HepG2 (cell line): Measurements from ENCODE around the gene KCNAB2. TPM values are rescaled to one million over a fixed set of nuclear protein-coding genes. Genes with fewer than 3 reads are reported as not detected.

ENCODE experiments used
- ATAC-seq: fragments of 200-7000 bp; cut with Tn5 transposase; 3 replicates; pipeline ENCODE4 v1.9.1; 2020; ENCODE audit warnings: mild to moderate bottlenecking, moderate library complexity
- BruUV-seq: library from RNA; stranded (reverse); fragments of 400-500 nt; replicated peaks from 2 replicates; lab custom pipeline; 2021; lab: Mats Ljungman, UMichigan
- CTCF ChIA-PET: fragments of 300-600 bp; formaldehyde crosslinking; extraction: SDS; loops from one replicate; lab custom pipeline; 2021; ENCODE audit warnings: low total read pairs, inconsistent platforms, low intra/inter-chr PET ratio; lab: Yijun Ruan, JAX
- POLR2A ChIA-PET: fragments of 350-600 bp; sonication (Branson Sonifier 250); formaldehyde crosslinking; loops from one replicate; lab custom pipeline; 2020; ENCODE audit warnings: antibody characterized with exemption, inconsistent platforms; lab: Yijun Ruan, JAX
- DNase-seq: peaks from one replicate; pipeline ENCODE4 v3.0.0-alpha.2; 2015; ENCODE audit warnings: low spot score
- FAIRE-seq: peaks from 3 replicates; lab custom pipeline; 2011; peaks lifted over from hg19 to GRCh38; lab: Jason Lieb, UNC
- H2AFZ ChIP-seq: one replicate; pipeline ENCODE4 v1.6.1; 2011; ENCODE audit warnings: low read length, inconsistent platforms
- H3K27ac ChIP-seq: fragments of 300-600 bp; 3 replicates; pipeline ENCODE4 v1.8.0; 2011; ENCODE audit warnings: mixed run types, mild to moderate bottlenecking, mixed read lengths, low read length, inconsistent platforms; ENCODE audit not compliant: insufficient read depth; ENCODE audit errors: extremely low read length
- H3K27me3 ChIP-seq, 2 experiments: fragments of 200-600 bp in 1 of 2; 2 replicates in 1 of 2; 3 replicates in 1 of 2; pipeline versions ENCODE4 v1.6.0 to v1.8.0; 2011; ENCODE audit warnings: low read length in 2 of 2, mild to moderate bottlenecking in 2 of 2, moderate library complexity in 2 of 2, inconsistent platforms in 1 of 2; ENCODE audit not compliant: insufficient read depth in 2 of 2, control insufficient read depth in 1 of 2
- H3K36me3 ChIP-seq, 2 experiments: fragments of 200-600 bp in 1 of 2; replicated peaks in 1 of 2; 2 replicates in 1 of 2; 3 replicates in 1 of 2; pipeline versions ENCODE4 v1.5.1 to v1.8.0; 2011; ENCODE audit warnings: low read length in 2 of 2, inconsistent platforms in 1 of 2; ENCODE audit not compliant: insufficient read depth in 2 of 2, control insufficient read depth in 1 of 2
- H3K4me1 ChIP-seq: 2 replicates; pipeline ENCODE4 v1.5.1; 2012; ENCODE audit warnings: low read length, inconsistent platforms; ENCODE audit not compliant: insufficient read depth
- H3K4me2 ChIP-seq: 2 replicates; pipeline ENCODE4 v1.6.0; 2011; ENCODE audit warnings: low read depth, low read length, inconsistent platforms
- H3K4me3 ChIP-seq, 3 experiments: fragments of 200-600 bp in 1 of 3; sonication (generic), shearing (Covaris generic) in 1 of 3; replicated peaks in 1 of 3; 2 replicates each; pipeline ENCODE4 v1.5.1; 2011 to 2016; ENCODE audit warnings: low read length in 3 of 3, inconsistent platforms in 2 of 3, low read depth in 2 of 3, mild to moderate bottlenecking in 2 of 3, control low read depth in 1 of 3, mixed read lengths in 1 of 3; ENCODE audit not compliant: insufficient read depth in 1 of 3
- H3K79me2 ChIP-seq: one replicate; pipeline ENCODE4 v1.6.1; 2011; ENCODE audit warnings: low read length, inconsistent platforms; ENCODE audit not compliant: insufficient read depth
- H3K9ac ChIP-seq: 2 replicates; pipeline ENCODE4 v1.6.0; 2011; ENCODE audit warnings: mild to moderate bottlenecking, low read depth, low read length, inconsistent platforms; ENCODE audit not compliant: insufficient read depth
- H3K9me3 ChIP-seq: 2 replicates; pipeline ENCODE4 v1.5.1; 2012; ENCODE audit warnings: mild to moderate bottlenecking, low read length
- H4K20me1 ChIP-seq: 2 replicates; pipeline ENCODE4 v1.6.0; 2011; ENCODE audit warnings: inconsistent platforms, mild to moderate bottlenecking, low read length, moderate library complexity; ENCODE audit not compliant: insufficient read depth
- FOXJ3 ChIP-seq: sonication (generic); formaldehyde crosslinking; IDR thresholded peaks from 2 replicates; pipeline ENCODE4 v1.4.0; 2020; ENCODE audit warnings: missing genetic modification reagents, mild to moderate bottlenecking, borderline replicate concordance
- HDAC2 ChIP-seq: sonication (generic); formaldehyde crosslinking; IDR thresholded peaks from 2 replicates; pipeline ENCODE4 v1.4.0; 2020; ENCODE audit warnings: missing genetic modification reagents
- HIC2 ChIP-seq: sonication (generic); formaldehyde crosslinking; IDR thresholded peaks from 2 replicates; pipeline ENCODE4 v1.9.0; 2022; ENCODE audit warnings: low read depth, missing genetic modification reagents
- HMGXB4 ChIP-seq, 2 experiments: sonication (generic) in 1 of 2; formaldehyde crosslinking in 1 of 2; IDR thresholded peaks; 2 replicates each; pipeline versions ENCODE4 v1.4.0 to v1.6.1; 2018 to 2020; ENCODE audit warnings: missing genetic modification reagents in 2 of 2, borderline replicate concordance in 1 of 2, low read depth in 1 of 2, mild to moderate bottlenecking in 1 of 2, missing biosample characterization in 1 of 2
- HNRNPL ChIP-seq: fragments of 200-400 bp; formaldehyde crosslinking; IDR thresholded peaks from 2 replicates; pipeline ENCODE4 v1.6.1; 2017; ENCODE audit warnings: mild to moderate bottlenecking, low read depth, low read length
- IRX3 ChIP-seq: sonication (generic); formaldehyde crosslinking; IDR thresholded peaks from 2 replicates; pipeline ENCODE4 v1.8.1; 2023; ENCODE audit warnings: mild to moderate bottlenecking, low read depth, missing genetic modification reagents, borderline replicate concordance
- RFXAP ChIP-seq: sonication (generic); formaldehyde crosslinking; IDR thresholded peaks from 2 replicates; pipeline ENCODE4 v1.4.0; 2020; ENCODE audit warnings: missing genetic modification reagents, borderline replicate concordance
- THAP9 ChIP-seq: sonication (generic); formaldehyde crosslinking; IDR thresholded peaks from 2 replicates; pipeline ENCODE4; 2020; ENCODE audit warnings: missing genetic modification reagents, mild to moderate bottlenecking, borderline replicate concordance
- ZFY ChIP-seq: sonication (generic); formaldehyde crosslinking; IDR thresholded peaks from 2 replicates; pipeline ENCODE4 v1.4.0; 2020; ENCODE audit warnings: missing genetic modification reagents
- ZNF256 ChIP-seq: sonication (generic); formaldehyde crosslinking; conservative IDR thresholded peaks from 2 replicates; pipeline ENCODE4 v1.4.0; 2020; ENCODE audit warnings: missing genetic modification reagents
- ZNF30 ChIP-seq: sonication (generic); formaldehyde crosslinking; IDR thresholded peaks from 2 replicates; pipeline ENCODE4 v1.5.0; 2020; ENCODE audit warnings: mild to moderate bottlenecking, missing genetic modification reagents
- ZNF430 ChIP-seq: sonication (generic); formaldehyde crosslinking; IDR thresholded peaks from 2 replicates; pipeline ENCODE4 v1.9.0; 2021; ENCODE audit warnings: mild to moderate bottlenecking, missing genetic modification reagents
- ZNF605 ChIP-seq: sonication (generic); formaldehyde crosslinking; IDR thresholded peaks from 2 replicates; pipeline ENCODE4 v1.8.0; 2022; ENCODE audit warnings: mild to moderate bottlenecking, missing genetic modification reagents
- ZNF768 ChIP-seq: sonication (generic); formaldehyde crosslinking; IDR thresholded peaks from 2 replicates; pipeline ENCODE4 v1.4.0; 2020; ENCODE audit warnings: missing genetic modification reagents
- ZNF772 ChIP-seq: sonication (generic); formaldehyde crosslinking; IDR thresholded peaks from 2 replicates; pipeline ENCODE4 v1.5.0; 2020; ENCODE audit warnings: mild to moderate bottlenecking, missing genetic modification reagents
- WGBS: methylation state at CpG from one replicate; pipeline ENCODE4 v1.1.6; 2017; ENCODE audit warnings: low lambda C conversion rate; 5-methylcytosine and 5-hydroxymethylcytosine counted together
- in situ Hi-C: cut with HindIII; loops from 2 replicates; pipeline ENCODE4 v1.10.0; 2017; ENCODE audit warnings: low pct_unique_long_range_greater_than_20kb; ENCODE audit not compliant: extremely low pct_ligation_motif_present
- intact Hi-C: fragments of 100-400 bp; cut with micrococcal nuclease; formaldehyde crosslinking; loops from one replicate; pipeline ENCODE4 v1.10.0; 2022; ENCODE audit not compliant: unreplicated experiment
- polyA plus RNA-seq, 8 experiments: library from polyadenylated mRNA; depleted of rRNA in 3 of 8; stranded (reverse) in 7 of 8; unstranded in 1 of 8; fragments of >200 nt; fragmentation: Illumina TruSeq in 4 of 8; extraction: Trizol in 4 of 8; gene quantifications; 2 replicates each; pipeline versions ENCODE4 v1.2.1 to v1.2.3, GENCODE V29; 2011 to 2016; ENCODE audit warnings: low read depth in 4 of 8, missing spikeins in 1 of 8, mixed read lengths in 1 of 8; ENCODE audit not compliant: insufficient read depth in 1 of 8
- total RNA-seq, 5 experiments: library from RNA; depleted of rRNA; stranded (reverse); fragments of >200 nt; fragmentation: Illumina TruSeq; extraction: Trizol; gene quantifications; 2 replicates each; pipeline ENCODE4 v1.2.3, GENCODE V29; 2016; ENCODE audit warnings: low read depth in 1 of 5

Gene KCNAB2
- total and polyA plus RNA-seq, 2 of the 13 experiments (the other 11 are each of a cell fraction or from before 2014, with no cell fraction given): 6.2 to 8.8 TPM

GRCh38 chr1:6002714-6003501 is 42.8 kb upstream of the KCNAB2 start:
- H3K79me2 ChIP-seq: no peaks in the 10 kb centered on the region
- in situ Hi-C loops: no loop called here
- ChIA-PET CTCF (interaction anchor here (0.5 kb wide), 1 partner anchor 75 kb away, joined by 3 read pairs; no protein-coding TSS in a partner anchor), POLR2A (interaction anchor here (1.0 to 2.9 kb wide), 6 partner anchors 10 to 69 kb away, joined by 3 to 15 read pairs (median 4); partner anchors contain the start of gene NPHP4)
- 18% methylated on average over 12 of the region's 33 CpGs for WGBS
- FAIRE-seq: no peak
- intact Hi-C loops: loop anchor here (2.0 kb wide), 1 partner anchor 24 kb away; no protein-coding TSS in a partner anchor
- H2AFZ ChIP-seq: no peak overlapping the region
- H3K36me3 ChIP-seq: no peaks in the 10 kb centered on the region
- peak; percentile 88 for ATAC-seq
- no peak overlapping the region for H3K27ac ChIP-seq
- peak; percentile 48 for DNase-seq
- H3K9ac ChIP-seq: peak overlapping the region; percentile 40; the same call in 1 of the 2 replicates
- BruUV-seq: no TSS peak
- peaks cover 52% of the 10 kb centered on the region for H3K4me1 ChIP-seq
- H3K4me3 ChIP-seq: peak overlapping the region; percentile 27 to 68 (median 43)
- peak overlapping the region; percentile 83 for H3K4me2 ChIP-seq
- no peaks in the 10 kb centered on the region for H3K9me3 ChIP-seq
- H4K20me1 ChIP-seq: no peaks in the 10 kb centered on the region
- peaks cover 0 to 4% of the 10 kb centered on the region in 2 experiments; a peak in 1 of 5 replicates for H3K27me3 ChIP-seq
- TF ChIP-seq ZNF430 (CRISPR knock-in tag) (0 out of 2 replicates have a peak, but pooled peaks have one; percentile 4), ZNF768 (CRISPR knock-in tag) (peak; percentile 43; the same call in 1 of the 2 replicates), HIC2 (0 out of 2 replicates have a peak, but pooled peaks have one; percentile 28), IRX3 (no peak), RFXAP (0 out of 2 replicates have a peak, but pooled peaks have one; percentile 59), HMGXB4 (CRISPR knock-in tag; IDR thresholded peaks at IDR 0.05; ENCODE audit: borderline replicate concordance in 1 of 2, low read depth in 1 of 2) (peak in 1 of 2 experiments; percentile 57; a peak in 1 of 4 replicates), ZNF772 (CRISPR knock-in tag) (peak; percentile 22; the same call in 1 of the 2 replicates), ZFY (CRISPR knock-in tag) (peak; percentile 27; the same call in 1 of the 2 replicates), ZNF605 (CRISPR knock-in tag) (0 out of 2 replicates have a peak, but pooled peaks have one; percentile 10), HDAC2 (CRISPR knock-in tag) (0 out of 2 replicates have a peak, but pooled peaks have one; percentile 5), HNRNPL (peak; percentile 68; the same call in 1 of the 2 replicates), ZNF256 (CRISPR knock-in tag) (no peak), ZNF30 (CRISPR knock-in tag) (0 out of 2 replicates have a peak, but pooled peaks have one; percentile 42), THAP9 (peak; percentile 31; the same call in 1 of the 2 replicates), FOXJ3 (CRISPR knock-in tag) (no peak)
